Osteoblast (primary cell): ENCODE data around the gene MORN2. TPM values are rescaled to one million over a fixed set of nuclear protein-coding genes. Genes with fewer than 3 reads are reported as not detected.

Experiments used
- DNase-seq: peaks from one replicate; pipeline ENCODE4 v3.0.0; 2011; ENCODE audit warnings: low spot score, mixed read lengths; ENCODE audit not compliant: insufficient read length; ENCODE audit errors: missing footprints
- H2AFZ ChIP-seq: 2 replicates; pipeline ENCODE4 v1.6.0; 2011; ENCODE audit warnings: mild to moderate bottlenecking, low read length
- H3K27ac ChIP-seq: 2 replicates; pipeline ENCODE4 v1.5.1; 2011; ENCODE audit warnings: mild to moderate bottlenecking, low read depth, low read length, moderate library complexity
- H3K27me3 ChIP-seq: 2 replicates; pipeline ENCODE4 v1.6.0; 2012; ENCODE audit warnings: mild to moderate bottlenecking, control low read depth, inconsistent platforms, low read length, moderate library complexity; ENCODE audit not compliant: insufficient read depth
- H3K36me3 ChIP-seq: 2 replicates; pipeline ENCODE4 v1.5.1; 2011; ENCODE audit warnings: mild to moderate bottlenecking, low read length, control low read depth, moderate library complexity; ENCODE audit not compliant: insufficient read depth
- H3K4me1 ChIP-seq: 2 replicates; pipeline ENCODE4 v1.5.1; 2011; ENCODE audit warnings: mild to moderate bottlenecking, low read length, control low read depth, moderate library complexity; ENCODE audit not compliant: insufficient read depth
- H3K4me2 ChIP-seq: 2 replicates; pipeline ENCODE4 v1.6.0; 2011; ENCODE audit warnings: mild to moderate bottlenecking, low read length; ENCODE audit not compliant: insufficient read depth
- H3K4me3 ChIP-seq: fragments of 200-600 bp; sonication (generic); 3 replicates; pipeline ENCODE4 v1.5.1; 2012; ENCODE audit warnings: mild to moderate bottlenecking, low read length, inconsistent platforms; ENCODE audit not compliant: insufficient read depth
- H3K79me2 ChIP-seq: 2 replicates; pipeline ENCODE4 v1.6.0; 2012; ENCODE audit warnings: mild to moderate bottlenecking, low read length, control low read depth, inconsistent platforms; ENCODE audit not compliant: insufficient read depth
- H3K9me3 ChIP-seq: 2 replicates; pipeline ENCODE4 v1.5.1; 2011; ENCODE audit warnings: low read depth, low read length, control low read depth
- H4K20me1 ChIP-seq: 2 replicates; pipeline ENCODE4 v1.6.0; 2012; ENCODE audit warnings: mild to moderate bottlenecking, low read length, control low read depth; ENCODE audit not compliant: insufficient read depth
- total RNA-seq: library from RNA; depleted of rRNA; stranded (reverse); fragments of >200 nt; gene quantifications from 2 replicates; pipeline ENCODE4 v1.2.3, GENCODE V29; 2012
- TF ChIP-seq, protein P1 (sequence below): IDR thresholded peaks from 2 replicates; pipeline ENCODE4 v1.5.1; 2011; ENCODE audit warnings: mild to moderate bottlenecking, low read depth, low read length, moderate library complexity; ENCODE audit errors: extremely low read depth

Gene MORN2
- total RNA-seq, 1 donor, result 16.6 TPM

DNA sequence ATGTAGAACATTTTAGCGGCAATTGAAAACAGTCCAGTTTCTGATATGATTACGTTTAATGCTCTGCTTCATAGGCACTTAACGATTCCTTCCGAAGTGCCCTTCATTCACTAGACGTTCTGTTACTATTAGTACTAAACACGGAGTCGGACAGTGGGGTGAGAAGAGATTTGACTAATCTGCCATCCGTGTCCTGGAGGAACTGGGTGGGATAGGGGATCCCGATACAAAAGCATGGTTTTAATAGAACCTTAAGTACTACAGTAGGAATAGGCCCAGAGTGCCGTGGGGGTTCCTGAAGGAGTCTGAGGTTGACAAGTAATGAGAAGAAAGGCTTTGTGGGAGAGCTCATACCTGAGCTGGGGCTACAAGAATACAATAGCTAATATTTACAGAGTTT is 631 bp downstream of the MORN2 start:
- no peak for DNase-seq

DNA sequence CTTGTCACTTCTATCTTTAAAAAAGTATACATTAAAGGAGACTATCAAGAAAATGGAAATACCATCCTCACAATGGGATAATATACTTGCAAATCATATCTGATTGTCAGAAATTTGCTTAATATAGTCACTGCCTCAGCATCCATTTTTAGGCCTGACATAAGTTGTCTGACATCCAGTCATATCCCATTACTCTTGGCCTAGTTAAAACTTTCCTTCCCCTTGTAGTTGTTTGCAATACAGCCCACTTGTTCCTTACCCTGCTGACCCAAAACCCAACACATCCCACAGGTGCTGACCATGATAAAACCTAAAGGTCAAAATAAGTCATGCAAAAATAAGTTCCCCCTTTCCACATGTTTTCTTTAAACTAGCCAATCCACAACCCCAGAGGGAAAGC is 10.3 kb downstream of the MORN2 start:
- Histone ChIP-seq H2AFZ (no peak overlapping the region), H3K79me2 (no peaks in the 10 kb centered on the region), H4K20me1 (no peaks in the 10 kb centered on the region), H3K4me2 (no peak overlapping the region), H3K4me3 (no peak overlapping the region), H3K27me3 (no peaks in the 10 kb centered on the region), H3K9me3 (no peaks in the 10 kb centered on the region), H3K27ac (no peak overlapping the region), H3K36me3 (no peaks in the 10 kb centered on the region), H3K4me1 (no peaks in the 10 kb centered on the region)
- no peak for DNase-seq
- TF ChIP-seq, protein P1, sequence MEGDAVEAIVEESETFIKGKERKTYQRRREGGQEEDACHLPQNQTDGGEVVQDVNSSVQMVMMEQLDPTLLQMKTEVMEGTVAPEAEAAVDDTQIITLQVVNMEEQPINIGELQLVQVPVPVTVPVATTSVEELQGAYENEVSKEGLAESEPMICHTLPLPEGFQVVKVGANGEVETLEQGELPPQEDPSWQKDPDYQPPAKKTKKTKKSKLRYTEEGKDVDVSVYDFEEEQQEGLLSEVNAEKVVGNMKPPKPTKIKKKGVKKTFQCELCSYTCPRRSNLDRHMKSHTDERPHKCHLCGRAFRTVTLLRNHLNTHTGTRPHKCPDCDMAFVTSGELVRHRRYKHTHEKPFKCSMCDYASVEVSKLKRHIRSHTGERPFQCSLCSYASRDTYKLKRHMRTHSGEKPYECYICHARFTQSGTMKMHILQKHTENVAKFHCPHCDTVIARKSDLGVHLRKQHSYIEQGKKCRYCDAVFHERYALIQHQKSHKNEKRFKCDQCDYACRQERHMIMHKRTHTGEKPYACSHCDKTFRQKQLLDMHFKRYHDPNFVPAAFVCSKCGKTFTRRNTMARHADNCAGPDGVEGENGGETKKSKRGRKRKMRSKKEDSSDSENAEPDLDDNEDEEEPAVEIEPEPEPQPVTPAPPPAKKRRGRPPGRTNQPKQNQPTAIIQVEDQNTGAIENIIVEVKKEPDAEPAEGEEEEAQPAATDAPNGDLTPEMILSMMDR, result no peak

More for the DNA sequence above, 631 bp downstream of the MORN2 start:
- Histone ChIP-seq H3K4me2 (peak overlapping the region; percentile 98), H3K27ac (peak overlapping the region; percentile 90), H2AFZ (peak overlapping the region; percentile 100), H3K27me3 (no peaks in the 10 kb centered on the region), H3K4me1 (peaks cover 12% of the 10 kb centered on the region), H3K36me3 (no peaks in the 10 kb centered on the region), H3K79me2 (peaks cover 49% of the 10 kb centered on the region), H3K9me3 (no peaks in the 10 kb centered on the region), H4K20me1 (peaks cover 3% of the 10 kb centered on the region), H3K4me3 (peak overlapping the region; percentile 85)
- TF ChIP-seq, protein P1, result no peak

DNA sequence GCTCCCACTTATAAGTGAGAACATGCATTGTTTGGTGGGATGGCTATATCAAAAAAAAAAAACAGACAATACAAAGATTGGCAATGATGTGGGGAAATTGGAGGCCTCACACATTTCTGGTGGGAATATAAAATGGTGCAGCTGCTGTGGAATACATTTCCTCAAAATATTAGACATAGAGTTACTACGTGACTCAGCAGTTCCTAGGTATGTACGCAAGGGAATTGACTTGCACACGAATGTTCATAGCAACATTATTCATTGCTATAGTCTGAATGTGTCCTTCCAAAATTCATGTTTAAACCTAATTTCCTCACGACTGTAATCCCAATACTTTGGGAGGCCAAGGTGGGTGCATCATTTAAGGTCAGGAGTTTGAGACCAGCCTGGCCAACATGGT is 11.6 kb downstream of the MORN2 start:
- H3K9me3 ChIP-seq, result no peaks in the 10 kb centered on the region
- H3K79me2 ChIP-seq, result no peaks in the 10 kb centered on the region
- H3K4me1 ChIP-seq, result no peaks in the 10 kb centered on the region
- no peaks in the 10 kb centered on the region for H4K20me1 ChIP-seq
- H2AFZ ChIP-seq, result no peak overlapping the region
- no peaks in the 10 kb centered on the region for H3K36me3 ChIP-seq
- DNase-seq, result no peak
- no peak overlapping the region for H3K4me2 ChIP-seq
- H3K27ac ChIP-seq, result no peak overlapping the region
- H3K4me3 ChIP-seq, result no peak overlapping the region
- TF ChIP-seq, protein P1, result no peak
- no peaks in the 10 kb centered on the region for H3K27me3 ChIP-seq

DNA sequence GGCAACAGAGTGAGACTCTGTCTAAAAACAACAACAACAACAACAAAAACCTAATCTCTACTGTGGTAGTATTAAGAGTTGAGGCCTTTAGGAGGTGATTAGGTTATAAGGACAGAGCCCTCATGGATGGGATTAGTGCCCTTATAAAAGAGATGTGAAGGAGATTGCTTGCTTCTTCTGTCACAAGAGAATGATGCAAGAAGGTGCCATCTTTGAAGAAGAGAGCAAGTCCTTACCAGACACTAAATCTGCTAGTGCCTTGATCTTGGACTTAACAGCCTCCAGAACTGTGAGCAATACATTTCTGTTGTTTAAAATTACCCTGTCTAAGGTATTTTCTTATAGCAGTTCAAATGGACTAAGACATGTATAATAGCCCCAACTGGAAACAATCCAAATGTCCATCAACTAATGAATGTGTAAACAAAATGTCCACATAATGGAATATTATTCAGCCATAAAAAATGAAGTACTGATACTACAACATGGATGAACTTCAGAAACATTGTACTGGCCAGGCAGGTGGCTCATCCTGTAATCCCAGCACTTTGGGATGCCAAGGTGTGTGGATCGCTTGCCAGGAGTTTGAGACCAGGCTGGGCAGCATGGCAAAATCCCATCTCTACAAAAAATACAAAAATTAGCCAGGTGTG is 12.3 kb downstream of the MORN2 start:
- no peak overlapping the region for H3K4me2 ChIP-seq
- H4K20me1 ChIP-seq, result no peaks in the 10 kb centered on the region
- H3K36me3 ChIP-seq, result no peaks in the 10 kb centered on the region
- no peak overlapping the region for H3K27ac ChIP-seq
- H3K4me3 ChIP-seq, result no peak overlapping the region
- no peaks in the 10 kb centered on the region for H3K4me1 ChIP-seq
- no peaks in the 10 kb centered on the region for H3K9me3 ChIP-seq
- no peaks in the 10 kb centered on the region for H3K79me2 ChIP-seq
- TF ChIP-seq, protein P1, result no peak
- no peak for DNase-seq
- H2AFZ ChIP-seq, result no peak overlapping the region
- no peaks in the 10 kb centered on the region for H3K27me3 ChIP-seq
